Measurements from ENCODE around the gene FOXC1.

FOXC1 gene

DNA sequence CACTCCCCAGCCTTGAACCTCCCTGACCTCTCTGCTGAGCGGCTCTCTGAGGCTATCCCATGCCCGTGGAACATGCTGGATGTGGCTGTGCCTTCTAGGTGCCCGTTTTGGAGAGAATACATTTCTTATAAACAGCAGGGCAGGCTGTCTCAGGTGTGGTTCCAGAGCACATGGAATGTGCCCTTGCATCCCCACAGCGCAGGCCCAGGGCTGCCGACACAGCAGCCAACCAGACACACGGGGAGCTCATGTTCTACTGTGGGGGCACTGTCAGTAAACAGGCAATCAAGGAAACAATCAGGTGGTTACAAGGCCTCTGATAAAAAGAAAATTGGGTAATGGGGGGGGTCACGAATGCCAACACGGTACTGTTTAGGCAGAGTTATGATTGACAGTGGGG is 30.8 kb downstream of the FOXC1 start:
- DNase-seq (ENCODE audit: low spot score) (no peak), FAIRE-seq (no peak)

DNA sequence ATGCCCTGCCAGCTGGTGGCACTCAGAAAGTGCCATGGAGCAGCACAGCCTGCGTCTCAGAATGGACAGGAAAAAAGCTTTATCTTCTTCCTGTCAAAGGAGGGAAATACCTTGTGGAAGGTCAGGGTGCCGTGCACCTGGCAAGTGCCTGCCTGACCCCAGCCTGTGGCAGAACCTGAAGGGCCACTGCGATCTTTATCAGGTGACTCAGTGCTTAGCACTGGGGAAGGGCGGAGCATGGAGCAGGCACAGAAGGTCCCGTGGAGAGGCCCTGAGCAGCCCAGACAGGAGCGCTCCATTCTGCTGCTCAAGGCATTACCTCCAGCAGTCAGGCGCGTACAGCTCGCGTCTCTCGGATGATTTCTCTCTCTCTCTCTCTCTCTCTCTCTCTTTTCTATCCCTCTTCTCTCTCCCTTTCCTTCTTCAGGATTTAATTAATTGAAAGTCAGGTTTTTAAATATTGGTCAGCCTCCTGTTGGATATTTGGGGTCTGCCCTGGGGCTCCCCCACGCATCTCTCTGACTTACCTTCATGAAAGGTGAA is 31.7 kb downstream of the FOXC1 start:
- FAIRE-seq (no peak), DNase-seq (ENCODE audit: low spot score) (peak; percentile 42)

DNA sequence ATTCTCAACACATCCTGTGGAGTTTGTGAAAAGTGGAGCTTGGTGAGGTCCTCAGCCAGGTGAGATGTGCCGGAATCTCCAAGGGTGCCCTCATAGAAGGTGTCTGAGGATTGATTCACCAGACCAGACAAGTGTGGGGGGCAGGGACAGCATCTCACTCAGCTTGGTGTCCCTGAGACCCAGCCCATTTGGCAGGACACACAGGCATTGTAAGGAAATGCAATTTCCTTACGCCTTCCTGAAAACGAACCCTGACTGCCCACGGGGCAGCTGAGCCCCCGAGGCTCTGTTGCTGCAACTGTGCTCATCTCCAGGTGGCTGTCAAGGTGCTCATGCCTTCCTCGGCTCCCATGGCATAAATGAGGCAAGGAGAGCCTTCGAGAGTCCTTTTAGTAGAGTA is 33.4 kb downstream of the FOXC1 start:
- FAIRE-seq (no peak), DNase-seq (ENCODE audit: low spot score) (no peak)

DNA sequence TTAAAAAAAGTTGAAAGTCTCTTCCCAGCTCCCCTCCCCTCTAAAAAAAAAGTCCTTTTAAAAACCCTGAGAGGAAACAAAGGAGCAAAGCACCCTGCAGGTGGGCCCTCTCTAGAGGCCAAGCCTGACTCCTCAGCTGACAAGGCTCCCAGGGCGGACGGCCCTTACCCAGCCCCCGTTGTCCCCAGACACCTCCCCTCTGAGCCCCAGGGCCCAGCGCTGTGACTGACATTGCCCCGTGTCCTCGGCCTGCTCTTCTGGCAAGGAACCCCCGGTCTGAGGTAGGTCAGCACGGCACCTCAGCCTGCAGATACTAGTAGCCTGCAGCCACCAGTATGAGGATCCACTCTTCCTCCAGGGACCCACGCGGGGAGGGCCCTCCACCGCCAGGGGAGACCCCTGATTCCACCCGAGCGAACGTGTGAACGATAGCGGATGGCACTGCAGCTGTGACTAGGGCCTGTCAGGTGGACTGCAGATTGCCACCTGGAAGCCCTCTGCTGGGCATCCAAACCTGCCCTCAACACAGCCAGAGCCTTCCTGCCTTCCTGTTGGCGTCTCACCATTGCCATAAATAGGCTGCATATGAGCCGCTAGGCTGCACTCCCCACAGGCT is 34.2 kb downstream of the FOXC1 start:
- DNase-seq (ENCODE audit: low spot score) (no peak), FAIRE-seq (no peak)

DNA sequence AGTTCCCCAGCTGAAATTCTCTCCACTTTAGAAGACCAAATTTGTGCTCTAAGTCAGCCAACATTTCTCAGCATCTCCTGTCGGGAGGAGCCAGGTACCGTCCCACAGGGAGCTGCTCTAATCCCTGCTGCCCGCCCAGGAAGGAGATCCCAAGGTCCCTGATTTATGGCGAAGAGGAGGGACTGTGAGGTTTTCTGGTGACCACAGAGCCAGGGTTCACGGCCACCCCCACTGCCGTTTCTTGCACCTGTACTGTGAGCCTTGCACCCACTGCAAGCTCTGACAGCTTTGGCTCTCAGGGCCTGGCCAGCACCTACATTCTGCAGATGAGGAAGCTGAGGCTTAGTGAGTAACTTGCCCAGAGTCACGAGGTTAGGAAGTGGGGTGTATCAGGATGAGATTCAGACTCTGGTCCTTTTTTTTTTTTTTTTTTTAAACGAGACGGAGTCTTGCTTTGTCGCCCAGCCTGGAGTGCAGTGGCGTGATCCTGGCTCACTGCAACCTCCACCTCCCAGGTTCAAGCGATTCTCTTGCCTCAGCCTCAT is 34.9 kb downstream of the FOXC1 start:
- DNase-seq (ENCODE audit: low spot score) (no peak), FAIRE-seq (no peak)

DNA sequence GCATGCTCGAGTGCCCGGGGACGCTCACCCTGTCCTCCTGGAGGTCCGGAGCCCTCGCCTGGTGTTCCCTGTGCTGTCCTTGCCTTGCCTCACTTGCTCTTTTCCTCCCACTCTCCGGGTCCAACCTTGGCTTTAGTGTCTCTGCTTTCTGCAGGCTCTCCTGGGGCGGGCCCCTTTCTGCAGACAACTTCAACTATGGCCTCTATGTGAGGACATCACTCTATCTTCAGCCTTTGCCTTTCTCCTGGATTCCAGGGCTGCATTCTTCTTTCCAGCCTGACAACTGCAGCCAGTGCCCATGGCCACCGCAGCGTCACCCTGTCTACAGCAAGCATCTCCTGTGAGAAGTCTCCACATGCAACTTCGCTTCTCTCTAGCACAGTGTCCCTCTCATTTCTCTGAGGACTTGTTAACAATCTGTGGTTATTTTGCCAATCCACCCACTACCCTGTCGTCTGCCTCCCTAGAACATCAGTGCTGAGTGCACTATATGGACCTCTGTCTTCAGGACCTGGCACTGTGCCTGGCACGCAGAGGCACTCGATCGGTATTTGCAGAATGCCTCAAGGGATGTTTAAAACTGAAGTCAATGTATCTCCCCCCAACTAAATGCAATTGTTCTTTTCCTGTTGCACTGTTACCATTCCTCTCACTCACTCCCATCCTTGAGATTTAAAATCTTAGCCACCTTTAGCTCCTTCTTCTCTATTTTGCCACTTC is 35.9 kb downstream of the FOXC1 start:
- DNase-seq (ENCODE audit: low spot score) (no peak), FAIRE-seq (no peak)

DNA sequence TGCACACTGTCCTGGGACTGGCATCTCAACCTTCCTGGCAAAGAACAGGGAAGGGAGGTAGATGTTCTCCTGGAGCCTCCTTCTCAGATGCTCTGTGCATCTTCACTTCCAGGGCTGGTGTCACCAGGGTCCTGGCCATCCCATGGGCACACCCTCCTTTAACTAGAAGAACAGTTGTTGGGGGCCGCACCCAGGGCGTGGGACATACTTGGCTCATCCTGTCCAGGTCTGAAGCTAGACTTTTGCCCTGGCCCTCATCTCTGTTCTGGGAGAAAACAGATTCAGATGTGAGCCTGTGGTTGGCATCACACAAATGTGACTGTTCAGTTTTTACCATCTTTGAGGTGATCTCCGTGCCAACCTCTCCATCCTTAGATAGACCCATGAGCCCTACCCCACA is 41.6 kb downstream of the FOXC1 start:
- DNase-seq (ENCODE audit: low spot score) (no peak), FAIRE-seq (no peak)

DNA sequence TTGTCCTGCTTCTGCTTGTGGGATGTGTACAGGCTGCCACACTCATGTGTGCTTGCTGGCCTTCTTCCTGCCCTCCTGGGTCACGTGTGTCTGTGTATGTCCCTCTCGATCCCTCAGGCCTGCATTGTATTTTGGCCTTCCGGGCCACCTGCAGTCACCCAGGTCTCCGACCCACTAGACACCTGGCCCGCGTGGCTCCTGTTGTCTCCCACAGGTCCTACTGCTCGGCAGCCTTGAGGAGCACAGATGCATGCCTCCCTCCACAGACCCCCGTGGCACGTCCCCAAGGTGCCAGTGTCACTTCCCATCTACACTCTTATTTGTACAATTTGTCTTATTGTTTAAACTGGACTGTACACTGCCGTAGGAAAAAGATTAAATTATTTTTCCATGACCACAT is 43.1 kb downstream of the FOXC1 start:
- no peak for DNase-seq (ENCODE audit: low spot score)
- FAIRE-seq: no peak

DNA sequence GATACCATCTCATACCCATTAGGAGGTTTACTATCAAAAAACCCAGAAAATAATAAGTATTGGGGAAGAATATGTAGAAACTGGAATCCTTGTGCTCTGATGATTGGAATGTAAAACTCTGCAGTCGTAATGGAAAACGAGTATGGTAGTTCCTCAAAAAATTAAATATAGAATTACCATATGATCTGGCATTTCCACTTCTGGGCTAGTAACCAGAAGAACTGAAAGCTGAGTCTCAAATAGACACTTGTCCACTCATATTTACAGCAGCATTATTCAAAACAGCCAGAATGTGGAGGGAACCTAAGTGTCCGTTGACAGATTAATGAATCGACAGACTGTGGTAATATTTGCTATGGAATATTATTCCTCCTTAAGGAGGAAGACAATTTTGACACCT is 44.3 kb downstream of the FOXC1 start:
- DNase-seq (ENCODE audit: low spot score): no peak
- FAIRE-seq: no peak

DNA sequence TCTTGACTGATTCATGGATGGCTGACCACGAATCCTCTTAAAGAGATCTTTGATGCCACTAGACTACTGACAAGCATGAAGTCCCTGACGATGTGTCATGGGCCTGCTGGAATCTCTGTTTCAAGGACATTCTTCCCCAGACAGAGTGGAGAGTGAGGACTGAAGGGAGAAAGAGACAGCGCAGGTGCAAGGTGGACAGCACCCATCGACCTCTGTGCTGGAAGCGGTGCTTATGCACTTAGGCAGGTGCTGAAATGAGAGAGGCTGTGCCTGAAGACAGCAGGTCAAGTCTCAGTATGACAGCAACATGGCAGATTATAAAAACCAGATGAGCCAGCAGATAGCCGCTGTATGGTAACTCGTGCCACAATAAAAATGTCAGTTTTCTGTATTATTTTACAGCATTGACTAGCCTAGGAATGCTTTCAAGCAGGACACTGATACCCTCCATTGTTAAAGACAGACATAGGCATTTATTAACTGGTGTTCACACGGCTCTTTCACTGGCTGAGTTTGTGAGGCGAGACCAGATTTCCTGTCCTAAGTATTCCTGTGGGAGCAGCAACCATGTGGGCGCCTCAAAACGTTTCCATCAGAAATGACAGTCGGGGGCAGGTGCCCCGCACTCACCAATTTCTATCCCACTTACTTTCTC is 47.5 kb downstream of the FOXC1 start:
- FAIRE-seq (no peak), DNase-seq (ENCODE audit: low spot score) (no peak)

DNA sequence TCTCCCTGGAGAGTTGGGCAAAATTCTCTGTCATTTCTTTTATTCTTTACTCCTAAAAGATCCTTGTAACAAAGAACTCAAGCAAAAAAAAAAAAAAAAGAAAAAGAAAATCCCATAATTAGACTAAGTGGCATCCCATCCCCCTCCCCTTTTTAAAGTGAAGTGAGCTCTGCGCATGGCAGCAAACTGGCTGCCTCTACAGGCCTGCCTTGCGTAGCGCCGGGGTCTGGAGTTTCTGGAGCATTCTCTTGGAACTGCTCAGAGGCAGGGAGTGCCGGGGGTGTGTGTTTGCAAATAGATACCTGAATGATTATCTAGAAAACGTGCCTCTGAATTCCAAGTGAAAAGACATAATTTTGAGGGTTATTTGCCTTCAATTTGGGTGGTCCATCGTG is 48.1 kb downstream of the FOXC1 start:
- DNase-seq (ENCODE audit: low spot score): no peak
- no peak for FAIRE-seq

DNA sequence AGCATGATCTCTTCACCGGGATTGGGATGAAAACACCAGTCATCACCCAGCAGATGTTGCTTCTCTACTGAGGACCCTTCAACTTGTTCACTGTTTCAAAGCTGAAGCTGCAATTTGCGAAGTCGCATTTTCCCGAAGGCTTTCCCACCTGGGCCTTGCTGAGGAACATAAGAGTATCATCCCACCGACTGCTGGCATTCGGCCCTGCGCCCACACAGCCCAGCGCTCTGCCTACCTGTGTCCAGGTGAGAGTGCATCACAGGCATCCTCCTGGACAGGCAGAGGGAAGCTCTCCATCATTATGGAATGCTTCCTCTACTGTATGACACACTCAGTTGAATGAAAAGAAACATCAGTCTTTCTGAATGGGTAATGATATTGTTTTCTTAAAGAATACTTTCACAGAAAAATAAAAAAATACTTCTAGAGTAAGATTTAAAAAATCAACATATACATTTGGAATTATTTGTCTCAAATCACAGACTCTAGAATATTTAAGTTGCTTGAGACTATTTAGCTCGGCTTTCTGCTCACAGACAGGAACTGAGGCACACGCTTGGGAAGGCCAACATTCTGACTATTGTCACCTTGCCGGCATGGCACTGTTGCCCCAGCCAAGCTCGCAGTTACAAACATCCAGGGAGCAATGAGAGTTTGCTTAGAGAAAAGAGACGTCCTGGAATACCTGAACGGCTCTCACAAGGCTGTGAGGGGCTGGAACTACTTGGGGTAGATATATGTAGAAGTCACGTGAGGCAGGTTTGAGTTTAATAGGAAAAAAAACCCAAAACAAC is 48.7 kb downstream of the FOXC1 start:
- FAIRE-seq (no peak), DNase-seq (ENCODE audit: low spot score) (no peak)

DNA sequence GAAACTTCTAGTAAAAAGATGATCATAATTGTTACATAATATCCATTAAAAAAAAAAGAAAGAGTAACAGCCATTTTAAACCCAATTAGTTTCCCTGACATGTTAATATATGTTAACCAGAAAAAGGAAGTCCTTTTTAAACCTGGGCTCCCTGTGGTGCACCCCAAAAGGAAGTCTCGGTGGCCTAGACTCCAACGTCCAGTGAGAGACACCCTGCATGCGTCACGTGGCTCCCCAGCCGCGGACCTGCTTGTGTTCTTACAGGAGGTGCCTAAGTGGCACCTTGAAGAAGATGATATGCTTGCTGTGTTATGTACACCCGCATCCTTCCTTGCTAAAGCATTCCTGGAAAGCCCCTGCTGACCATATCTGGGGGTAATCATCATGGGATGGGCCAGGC is 50.1 kb downstream of the FOXC1 start:
- no peak for FAIRE-seq

DNA sequence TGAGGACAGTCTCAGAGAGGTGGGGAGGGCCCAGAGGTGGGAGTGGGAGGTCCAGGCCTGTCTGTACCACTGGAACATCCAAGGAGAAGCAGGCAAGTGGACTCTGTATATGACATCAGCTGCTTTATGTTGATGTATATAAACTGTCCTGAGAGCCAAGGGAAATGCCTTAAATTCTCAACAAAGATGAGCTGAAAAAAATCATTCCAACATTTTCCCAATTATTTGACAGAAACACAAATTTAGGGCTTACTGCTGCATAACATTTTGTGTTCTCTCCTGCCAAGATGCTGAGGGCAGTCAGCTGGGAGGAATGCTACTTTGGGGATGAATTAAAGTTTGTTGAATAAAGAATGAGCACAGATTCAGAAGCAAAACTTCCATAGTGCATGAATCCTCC is 52.8 kb downstream of the FOXC1 start:
- FAIRE-seq (no peak), DNase-seq (ENCODE audit: low spot score) (no peak)

More for the DNA sequence above, 50.1 kb downstream of the FOXC1 start:
- no peak for DNase-seq (ENCODE audit: low spot score)
